Body of pancreas (tissue), 4 donors: ENCODE measurements around the gene KCNA3.

ENCODE experiments used
- POLR2A ChIP-seq, 3 donors: fragments of 450-650 bp; IDR thresholded peaks; one replicate each; pipeline ENCODE4 v1.6.1; 2016; ENCODE audit warnings: antibody characterized with exemption in 3 of 3, mild to moderate bottlenecking in 2 of 3
- TF ChIP-seq, protein P1 (sequence below), 7 experiments: fragments of 450-650 bp in 4 of 7; fragments of 200-600 bp in 3 of 7; sonication (generic) in 3 of 7; IDR thresholded peaks; one replicate each; pipeline ENCODE4 v1.5.1; 2016 to 2019; ENCODE audit warnings: antibody characterized with exemption in 7 of 7

DNA sequence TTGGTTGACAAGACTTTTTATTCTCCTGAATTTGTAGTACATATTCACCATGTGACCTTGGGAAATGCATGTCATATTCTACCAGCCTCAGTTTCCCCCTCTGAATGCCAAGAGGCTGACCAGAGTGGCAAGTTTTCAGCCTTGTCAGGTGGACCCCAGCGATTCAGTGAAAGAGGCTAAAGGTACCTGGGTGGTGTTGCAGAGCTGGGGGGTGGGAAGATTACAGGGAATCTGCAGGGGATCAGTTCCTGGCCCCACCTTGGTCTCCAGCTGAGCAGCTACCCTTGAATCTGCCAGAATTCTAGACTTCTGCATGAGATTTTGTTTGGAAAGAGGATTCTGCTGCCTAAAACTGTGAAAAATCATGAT is 40.7 kb downstream of the KCNA3 start:
- TF ChIP-seq, protein P1, sequence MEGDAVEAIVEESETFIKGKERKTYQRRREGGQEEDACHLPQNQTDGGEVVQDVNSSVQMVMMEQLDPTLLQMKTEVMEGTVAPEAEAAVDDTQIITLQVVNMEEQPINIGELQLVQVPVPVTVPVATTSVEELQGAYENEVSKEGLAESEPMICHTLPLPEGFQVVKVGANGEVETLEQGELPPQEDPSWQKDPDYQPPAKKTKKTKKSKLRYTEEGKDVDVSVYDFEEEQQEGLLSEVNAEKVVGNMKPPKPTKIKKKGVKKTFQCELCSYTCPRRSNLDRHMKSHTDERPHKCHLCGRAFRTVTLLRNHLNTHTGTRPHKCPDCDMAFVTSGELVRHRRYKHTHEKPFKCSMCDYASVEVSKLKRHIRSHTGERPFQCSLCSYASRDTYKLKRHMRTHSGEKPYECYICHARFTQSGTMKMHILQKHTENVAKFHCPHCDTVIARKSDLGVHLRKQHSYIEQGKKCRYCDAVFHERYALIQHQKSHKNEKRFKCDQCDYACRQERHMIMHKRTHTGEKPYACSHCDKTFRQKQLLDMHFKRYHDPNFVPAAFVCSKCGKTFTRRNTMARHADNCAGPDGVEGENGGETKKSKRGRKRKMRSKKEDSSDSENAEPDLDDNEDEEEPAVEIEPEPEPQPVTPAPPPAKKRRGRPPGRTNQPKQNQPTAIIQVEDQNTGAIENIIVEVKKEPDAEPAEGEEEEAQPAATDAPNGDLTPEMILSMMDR (IDR thresholded peaks at IDR 0.05), result no peak
- TF ChIP-seq POLR2A (IDR thresholded peaks at IDR 0.05), result no peak
